MM.1S (cell line): Measurements from ENCODE around the gene MEAK7.
"Not testable (repeated sequence)": the region's sequence is repeated elsewhere in the genome, so short reads cannot be mapped to it uniquely, and the experiment has no call there.

ENCODE experiments used
- DNase-seq: peaks from one replicate; pipeline ENCODE4 v3.0.0-alpha.2; 2015
- H2AFZ ChIP-seq: fragments of 300-600 bp; sonication (generic); 2 replicates; pipeline ENCODE4 v1.6.0; 2016; ENCODE audit warnings: antibody characterized with exemption, low read length
- H3F3A ChIP-seq: fragments of 300-600 bp; sonication (generic); 2 replicates; pipeline ENCODE4 v1.6.1; 2016; ENCODE audit warnings: mild to moderate bottlenecking, antibody characterized with exemption, low read length, moderate library complexity, mixed read lengths; ENCODE audit not compliant: insufficient read depth
- H3K27ac ChIP-seq: fragments of 300-600 bp; sonication (generic); 2 replicates; pipeline ENCODE4 v1.5.1; 2016; ENCODE audit warnings: mild to moderate bottlenecking, low read length
- H3K27me3 ChIP-seq: fragments of 300-600 bp; sonication (generic); replicated peaks from 2 replicates; pipeline ENCODE4 v1.6.0; 2016; ENCODE audit warnings: low read length; ENCODE audit not compliant: insufficient read depth
- H3K36me3 ChIP-seq: fragments of 300-600 bp; sonication (generic); replicated peaks from 2 replicates; pipeline ENCODE4 v1.6.1; 2016; ENCODE audit warnings: mild to moderate bottlenecking, low read length, mixed read lengths; ENCODE audit not compliant: insufficient read depth
- H3K4me1 ChIP-seq: fragments of 300-600 bp; sonication (generic); 2 replicates; pipeline ENCODE4 v1.6.1; 2016; ENCODE audit warnings: low read length, mixed read lengths
- H3K4me2 ChIP-seq: fragments of 300-600 bp; sonication (generic); 2 replicates; pipeline ENCODE4 v1.6.0; 2016; ENCODE audit warnings: low read depth, low read length
- H3K4me3 ChIP-seq: fragments of 300-600 bp; sonication (generic); 2 replicates; pipeline ENCODE4 v1.5.1; 2016; ENCODE audit warnings: low read length, mixed read lengths
- H3K79me2 ChIP-seq: fragments of 300-600 bp; sonication (generic); 2 replicates; pipeline ENCODE4 v1.6.1; 2016; ENCODE audit warnings: mixed run types, low read length, mixed read lengths
- H3K9ac ChIP-seq: fragments of 300-600 bp; sonication (generic); 2 replicates; pipeline ENCODE4 v1.6.1; 2016; ENCODE audit warnings: low read length, mixed read lengths
- H3K9me2 ChIP-seq: fragments of 300-600 bp; sonication (generic); replicated peaks from 2 replicates; pipeline ENCODE4 v1.6.1; 2016; ENCODE audit warnings: mild to moderate bottlenecking, low read length, mixed read lengths; ENCODE audit not compliant: insufficient read depth
- H3K9me3 ChIP-seq: fragments of 300-600 bp; sonication (generic); replicated peaks from 2 replicates; pipeline ENCODE4 v1.6.1; 2016; ENCODE audit warnings: mild to moderate bottlenecking, low read length, mixed read lengths; ENCODE audit not compliant: insufficient read depth
- H4K20me1 ChIP-seq: fragments of 300-600 bp; sonication (generic); 2 replicates; pipeline ENCODE4 v1.6.1; 2016; ENCODE audit warnings: mild to moderate bottlenecking, low read length, moderate library complexity, mixed read lengths; ENCODE audit not compliant: insufficient read depth
- CTCF ChIP-seq: fragments of 300-600 bp; sonication (generic); IDR thresholded peaks from 2 replicates; pipeline ENCODE4 v1.5.1; 2016; ENCODE audit warnings: antibody characterized with exemption, low read length, mixed read lengths
- EZH2 ChIP-seq: fragments of 300-600 bp; sonication (generic); optimal IDR thresholded peaks from 2 replicates; pipeline ENCODE3; 2017; ENCODE audit warnings: low read depth, mild to moderate bottlenecking, antibody characterized with exemption, low read length, mixed read lengths
- EZH2phosphoT487 ChIP-seq: fragments of 300-600 bp; sonication (generic); IDR thresholded peaks from 2 replicates; pipeline ENCODE4 v1.6.1; 2018; ENCODE audit warnings: antibody characterized with exemption, low read length

The MEAK7 gene

GRCh38 chr16:84526794-84527531 is 22.5 kb upstream of the MEAK7 start:
- Histone ChIP-seq H3K27me3 (no peaks in the 10 kb centered on the region), H3F3A (no peaks in the 10 kb centered on the region), H3K36me3 (no peaks in the 10 kb centered on the region), H3K4me2 (no peak overlapping the region), H3K4me1 (no peaks in the 10 kb centered on the region), H3K9me3 (no peaks in the 10 kb centered on the region), H2AFZ (no peak overlapping the region), H3K4me3 (no peak overlapping the region), H3K27ac (no peak overlapping the region), H4K20me1 (no peaks in the 10 kb centered on the region), H3K9me2 (no peaks in the 10 kb centered on the region), H3K79me2 (no peaks in the 10 kb centered on the region), H3K9ac (no peak overlapping the region)
- TF ChIP-seq CTCF (no peak), EZH2phosphoT487 (no peak)
- DNase-seq: no peak

GRCh38 chr16:84524941-84525581 is 20.6 kb upstream of the MEAK7 start:
- not testable (repeated sequence) for H3K36me3 ChIP-seq, H3K4me1 ChIP-seq, DNase-seq, H3K27me3 ChIP-seq, H2AFZ ChIP-seq, H4K20me1 ChIP-seq, H3K79me2 ChIP-seq, H3K4me2 ChIP-seq, H3K4me3 ChIP-seq, H3K9ac ChIP-seq, H3K27ac ChIP-seq, H3K9me3 ChIP-seq, H3F3A ChIP-seq, H3K9me2 ChIP-seq

GRCh38 chr16:84524346-84524920 is 20.0 kb upstream of the MEAK7 start:
- Histone ChIP-seq H3K9me2 (no peaks in the 10 kb centered on the region), H3K4me3 (no peak overlapping the region), H3K36me3 (no peaks in the 10 kb centered on the region), H3K27me3 (no peaks in the 10 kb centered on the region; the same call in 1 of the 2 replicates), H3K4me1 (no peaks in the 10 kb centered on the region), H4K20me1 (no peaks in the 10 kb centered on the region), H2AFZ (no peak overlapping the region), H3K79me2 (no peaks in the 10 kb centered on the region), H3F3A (no peaks in the 10 kb centered on the region), H3K27ac (no peak overlapping the region), H3K9ac (no peak overlapping the region), H3K9me3 (no peaks in the 10 kb centered on the region), H3K4me2 (no peak overlapping the region)
- no peak for TF ChIP-seq EZH2
- no peak for TF ChIP-seq EZH2phosphoT487
- TF ChIP-seq CTCF: no peak
- DNase-seq: no peak

GRCh38 chr16:84521497-84521770 is 17.0 kb upstream of the MEAK7 start:
- DNase-seq: no peak
- H4K20me1 ChIP-seq: no peaks in the 10 kb centered on the region
- no peaks in the 10 kb centered on the region for H3F3A ChIP-seq
- no peaks in the 10 kb centered on the region; the same call in 1 of the 2 replicates for H3K27me3 ChIP-seq
- H3K9me3 ChIP-seq: no peaks in the 10 kb centered on the region
- no peak overlapping the region for H3K9ac ChIP-seq
- H3K36me3 ChIP-seq: no peaks in the 10 kb centered on the region
- H3K4me2 ChIP-seq: no peak overlapping the region
- no peaks in the 10 kb centered on the region for H3K79me2 ChIP-seq
- no peak for TF ChIP-seq CTCF
- H3K27ac ChIP-seq: no peak overlapping the region
- no peak overlapping the region for H2AFZ ChIP-seq
- H3K4me3 ChIP-seq: no peak overlapping the region
- no peaks in the 10 kb centered on the region for H3K4me1 ChIP-seq
- no peaks in the 10 kb centered on the region for H3K9me2 ChIP-seq
